Right atrium auricular region (tissue), 2 donors: ENCODE measurements around the gene PLCH1. TPM values are rescaled to one million over a fixed set of nuclear protein-coding genes. Genes with fewer than 3 reads are reported as not detected.
"Not testable (repeated sequence)": the region's sequence is repeated elsewhere in the genome, so short reads cannot be mapped to it uniquely, and the experiment has no call there.

Source experiments
- DNase-seq: peaks from one replicate; pipeline ENCODE4 v3.0.0-alpha.2; 2019; ENCODE audit warnings: low spot score
- H3K27ac ChIP-seq, 2 donors: fragments of 200-600 bp; sonication (generic); 1 replicate in 1 of 2; 2 replicates in 1 of 2; pipeline ENCODE4 v1.5.1; 2016 to 2019
- H3K27me3 ChIP-seq, 2 donors: fragments of 200-600 bp; sonication (generic); one replicate each; pipeline versions ENCODE4 v1.5.1 to v1.6.0; 2017 to 2019
- H3K36me3 ChIP-seq: fragments of 200-600 bp; sonication (generic); one replicate; pipeline ENCODE4 v1.5.1; 2016
- H3K4me1 ChIP-seq, 2 donors: fragments of 200-600 bp; sonication (generic); one replicate each; pipeline versions ENCODE4 v1.5.1 to v1.6.0; 2017 to 2019
- H3K4me3 ChIP-seq, 2 donors: fragments of 200-600 bp; sonication (generic); 1 replicate in 1 of 2; 2 replicates in 1 of 2; pipeline ENCODE4 v1.5.1; 2017 to 2019; ENCODE audit warnings: mild to moderate bottlenecking in 1 of 2, moderate library complexity in 1 of 2
- H3K9me3 ChIP-seq, 2 donors: fragments of 200-600 bp; sonication (generic); one replicate each; pipeline ENCODE4 v1.5.1; 2019
- total RNA-seq, 2 donors: library from RNA; depleted of rRNA; stranded (reverse); fragments of >200 nt; gene quantifications; one replicate each; pipeline ENCODE4 v1.1.0, GENCODE V29; 2016
- TF ChIP-seq, protein P1 (sequence below), 2 donors: fragments of 200-600 bp; sonication (generic); IDR thresholded peaks; one replicate each; pipeline ENCODE4 v1.5.1; 2019; ENCODE audit warnings: antibody characterized with exemption in 2 of 2

PLCH1 gene
- total RNA-seq, 2 donors from 2014 or later: 1.4 to 1.5 TPM

- no peaks in the 10 kb centered on the region for H3K9me3 ChIP-seq
- H3K4me3 ChIP-seq: no peak overlapping the region
- H3K4me1 ChIP-seq: no peaks in the 10 kb centered on the region
- TF ChIP-seq, protein P1, sequence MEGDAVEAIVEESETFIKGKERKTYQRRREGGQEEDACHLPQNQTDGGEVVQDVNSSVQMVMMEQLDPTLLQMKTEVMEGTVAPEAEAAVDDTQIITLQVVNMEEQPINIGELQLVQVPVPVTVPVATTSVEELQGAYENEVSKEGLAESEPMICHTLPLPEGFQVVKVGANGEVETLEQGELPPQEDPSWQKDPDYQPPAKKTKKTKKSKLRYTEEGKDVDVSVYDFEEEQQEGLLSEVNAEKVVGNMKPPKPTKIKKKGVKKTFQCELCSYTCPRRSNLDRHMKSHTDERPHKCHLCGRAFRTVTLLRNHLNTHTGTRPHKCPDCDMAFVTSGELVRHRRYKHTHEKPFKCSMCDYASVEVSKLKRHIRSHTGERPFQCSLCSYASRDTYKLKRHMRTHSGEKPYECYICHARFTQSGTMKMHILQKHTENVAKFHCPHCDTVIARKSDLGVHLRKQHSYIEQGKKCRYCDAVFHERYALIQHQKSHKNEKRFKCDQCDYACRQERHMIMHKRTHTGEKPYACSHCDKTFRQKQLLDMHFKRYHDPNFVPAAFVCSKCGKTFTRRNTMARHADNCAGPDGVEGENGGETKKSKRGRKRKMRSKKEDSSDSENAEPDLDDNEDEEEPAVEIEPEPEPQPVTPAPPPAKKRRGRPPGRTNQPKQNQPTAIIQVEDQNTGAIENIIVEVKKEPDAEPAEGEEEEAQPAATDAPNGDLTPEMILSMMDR (IDR thresholded peaks at IDR 0.05): no peak
- H3K36me3 ChIP-seq: no peaks in the 10 kb centered on the region
- H3K27ac ChIP-seq: no peak overlapping the region
- no peak for DNase-seq
- H3K27me3 ChIP-seq: no peaks in the 10 kb centered on the region
Observed at GRCh38 chr3:155641956-155642355, 102.9 kb downstream of the PLCH1 start.

- Histone ChIP-seq H3K27ac (no peak overlapping the region), H3K4me1 (no peaks in the 10 kb centered on the region), H3K4me3 (no peak overlapping the region), H3K9me3 (no peaks in the 10 kb centered on the region), H3K36me3 (no peaks in the 10 kb centered on the region), H3K27me3 (no peaks in the 10 kb centered on the region)
- TF ChIP-seq, protein P1 (IDR thresholded peaks at IDR 0.05): no peak
- no peak for DNase-seq
Observed at GRCh38 chr3:155640098-155640497, 104.8 kb downstream of the PLCH1 start.

DNA sequence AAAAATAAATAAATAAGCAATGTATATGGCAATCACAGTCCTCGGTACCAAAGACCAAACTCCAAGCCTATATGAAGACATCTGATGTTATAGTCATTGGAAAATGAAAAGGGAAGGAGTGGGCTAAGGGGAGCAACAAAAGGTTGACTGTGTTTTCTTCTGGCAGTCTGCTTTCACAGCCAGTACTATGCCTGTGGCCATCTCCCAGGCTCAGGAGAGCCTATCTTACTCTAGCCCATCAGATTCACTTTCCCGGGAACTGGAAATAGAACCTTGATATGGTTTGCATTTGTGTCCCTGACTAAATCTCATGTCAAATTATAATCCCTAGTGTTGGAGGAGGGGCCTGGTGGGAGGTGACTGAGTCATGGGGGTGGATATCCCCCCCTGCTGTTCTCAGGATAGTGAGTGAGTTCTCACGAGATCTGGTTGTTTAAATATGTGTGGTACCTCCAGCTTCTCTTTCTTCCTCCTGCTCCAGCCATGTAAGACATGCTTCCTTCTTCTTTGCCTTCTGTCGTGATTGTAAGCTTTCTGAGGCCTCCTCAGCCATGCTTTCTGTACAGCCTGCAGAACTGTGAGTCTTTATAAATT lies 105.3 kb downstream of the PLCH1 start:
- DNase-seq: no peak
- no peaks in the 10 kb centered on the region for H3K27me3 ChIP-seq
- no peaks in the 10 kb centered on the region for H3K9me3 ChIP-seq
- no peaks in the 10 kb centered on the region for H3K4me1 ChIP-seq
- H3K27ac ChIP-seq: no peak overlapping the region
- no peaks in the 10 kb centered on the region for H3K36me3 ChIP-seq
- no peak overlapping the region for H3K4me3 ChIP-seq
- TF ChIP-seq, protein P1 (IDR thresholded peaks at IDR 0.05): no peak

- H3K9me3 ChIP-seq, H3K36me3 ChIP-seq, H3K4me3 ChIP-seq, H3K27ac ChIP-seq, H3K27me3 ChIP-seq, DNase-seq, H3K4me1 ChIP-seq: not testable (repeated sequence)
Observed at GRCh38 chr3:155638461-155638860, 106.4 kb downstream of the PLCH1 start.

DNA sequence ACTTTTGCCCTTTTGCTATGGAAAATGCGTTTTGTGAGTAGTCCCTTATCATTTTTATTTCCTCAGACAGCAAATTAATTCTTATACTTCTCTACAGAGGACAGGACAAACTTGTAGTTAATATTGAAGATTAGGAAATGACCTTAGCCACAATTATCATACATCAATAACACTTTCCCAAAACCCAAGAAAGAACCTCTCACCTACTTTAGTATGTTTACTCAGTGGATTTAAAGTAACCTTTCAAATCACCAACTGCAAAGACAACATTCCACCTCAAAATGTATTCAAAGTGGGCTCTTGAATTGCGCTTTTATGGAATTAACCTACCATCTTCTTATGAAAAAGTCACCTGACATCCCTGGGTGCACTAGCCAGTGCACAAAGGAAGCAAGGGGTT lies 107.3 kb downstream of the PLCH1 start:
- Histone ChIP-seq H3K4me3 (no peak overlapping the region), H3K36me3 (no peaks in the 10 kb centered on the region), H3K9me3 (no peaks in the 10 kb centered on the region), H3K4me1 (no peaks in the 10 kb centered on the region), H3K27me3 (no peaks in the 10 kb centered on the region), H3K27ac (no peak overlapping the region)
- TF ChIP-seq, protein P1 (IDR thresholded peaks at IDR 0.05): no peak
- DNase-seq: no peak

DNA sequence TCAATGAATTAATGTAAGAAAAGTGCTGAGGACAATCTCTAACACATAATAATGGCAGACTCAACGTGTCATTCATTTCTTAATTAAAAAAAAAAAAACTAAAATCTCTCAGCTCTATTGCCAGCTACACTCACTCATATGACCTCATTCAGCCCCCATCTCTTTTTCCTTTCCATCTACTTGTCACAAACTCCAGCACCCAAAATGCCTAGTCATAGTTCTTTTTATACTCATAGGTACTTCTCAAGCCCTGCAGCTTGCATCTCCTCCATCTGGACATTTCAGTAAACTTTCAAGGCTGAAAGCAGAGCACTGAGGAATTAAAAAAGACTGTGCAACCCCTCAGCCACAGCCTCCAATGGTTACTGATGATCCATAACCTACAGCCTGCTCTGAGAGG lies 109.8 kb downstream of the PLCH1 start:
- Histone ChIP-seq H3K27me3 (no peaks in the 10 kb centered on the region), H3K27ac (no peak overlapping the region)
- TF ChIP-seq, protein P1 (IDR thresholded peaks at IDR 0.05): no peak

More for the DNA sequence above, 109.8 kb downstream of the PLCH1 start:
- no peak for DNase-seq
- H3K36me3 ChIP-seq: no peaks in the 10 kb centered on the region
- H3K9me3 ChIP-seq: no peaks in the 10 kb centered on the region
- no peaks in the 10 kb centered on the region for H3K4me1 ChIP-seq
- no peak overlapping the region for H3K4me3 ChIP-seq
